PFSK-1 (cell line): ENCODE results near the gene CTNNA3.

Source experiments
- FOXP2 ChIP-seq: optimal IDR thresholded peaks from 2 replicates; pipeline ENCODE3; 2011; ENCODE audit warnings: borderline replicate concordance, control low read depth, inconsistent platforms; ENCODE audit not compliant: insufficient read depth; ENCODE audit errors: extremely low read length, extremely low read depth
- POLR2AphosphoS5 ChIP-seq: IDR thresholded peaks from 2 replicates; pipeline ENCODE4 v1.6.1; 2012; ENCODE audit warnings: low read depth, mild to moderate bottlenecking, control low read depth, low read length, moderate library complexity
- SIN3A ChIP-seq: IDR thresholded peaks from 2 replicates; pipeline ENCODE4 v1.6.1; 2012; ENCODE audit warnings: mild to moderate bottlenecking, low read length, moderate library complexity, borderline replicate concordance; ENCODE audit not compliant: insufficient read depth
- TAF1 ChIP-seq: IDR thresholded peaks from 2 replicates; pipeline ENCODE4 v1.6.1; 2012; ENCODE audit warnings: low read length, control low read depth, borderline replicate concordance; ENCODE audit not compliant: insufficient read depth
- TF ChIP-seq, protein P1 (sequence below), 2 experiments: IDR thresholded peaks; 2 replicates each; pipeline versions ENCODE4 v1.6.1 to v1.8.0; 2011 to 2012; ENCODE audit warnings: low read depth in 2 of 2, low read length in 2 of 2, control low read depth in 1 of 2, inconsistent platforms in 1 of 2, mild to moderate bottlenecking in 1 of 2, moderate library complexity in 1 of 2; ENCODE audit not compliant: insufficient read depth in 1 of 2

CTNNA3 gene

GRCh38 chr10:66284621-66285020 lies 1411.4 kb downstream of the CTNNA3 start:
- TF ChIP-seq TAF1 (no peak), SIN3A (no peak), POLR2AphosphoS5 (no peak), FOXP2 (no peak)
- TF ChIP-seq, protein P1, sequence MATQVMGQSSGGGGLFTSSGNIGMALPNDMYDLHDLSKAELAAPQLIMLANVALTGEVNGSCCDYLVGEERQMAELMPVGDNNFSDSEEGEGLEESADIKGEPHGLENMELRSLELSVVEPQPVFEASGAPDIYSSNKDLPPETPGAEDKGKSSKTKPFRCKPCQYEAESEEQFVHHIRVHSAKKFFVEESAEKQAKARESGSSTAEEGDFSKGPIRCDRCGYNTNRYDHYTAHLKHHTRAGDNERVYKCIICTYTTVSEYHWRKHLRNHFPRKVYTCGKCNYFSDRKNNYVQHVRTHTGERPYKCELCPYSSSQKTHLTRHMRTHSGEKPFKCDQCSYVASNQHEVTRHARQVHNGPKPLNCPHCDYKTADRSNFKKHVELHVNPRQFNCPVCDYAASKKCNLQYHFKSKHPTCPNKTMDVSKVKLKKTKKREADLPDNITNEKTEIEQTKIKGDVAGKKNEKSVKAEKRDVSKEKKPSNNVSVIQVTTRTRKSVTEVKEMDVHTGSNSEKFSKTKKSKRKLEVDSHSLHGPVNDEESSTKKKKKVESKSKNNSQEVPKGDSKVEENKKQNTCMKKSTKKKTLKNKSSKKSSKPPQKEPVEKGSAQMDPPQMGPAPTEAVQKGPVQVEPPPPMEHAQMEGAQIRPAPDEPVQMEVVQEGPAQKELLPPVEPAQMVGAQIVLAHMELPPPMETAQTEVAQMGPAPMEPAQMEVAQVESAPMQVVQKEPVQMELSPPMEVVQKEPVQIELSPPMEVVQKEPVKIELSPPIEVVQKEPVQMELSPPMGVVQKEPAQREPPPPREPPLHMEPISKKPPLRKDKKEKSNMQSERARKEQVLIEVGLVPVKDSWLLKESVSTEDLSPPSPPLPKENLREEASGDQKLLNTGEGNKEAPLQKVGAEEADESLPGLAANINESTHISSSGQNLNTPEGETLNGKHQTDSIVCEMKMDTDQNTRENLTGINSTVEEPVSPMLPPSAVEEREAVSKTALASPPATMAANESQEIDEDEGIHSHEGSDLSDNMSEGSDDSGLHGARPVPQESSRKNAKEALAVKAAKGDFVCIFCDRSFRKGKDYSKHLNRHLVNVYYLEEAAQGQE (IDR thresholded peaks at IDR 0.05; ENCODE audit: insufficient read depth in 1 of 2, low read depth in 2 of 2, low read length in 2 of 2), result no peak

DNA sequence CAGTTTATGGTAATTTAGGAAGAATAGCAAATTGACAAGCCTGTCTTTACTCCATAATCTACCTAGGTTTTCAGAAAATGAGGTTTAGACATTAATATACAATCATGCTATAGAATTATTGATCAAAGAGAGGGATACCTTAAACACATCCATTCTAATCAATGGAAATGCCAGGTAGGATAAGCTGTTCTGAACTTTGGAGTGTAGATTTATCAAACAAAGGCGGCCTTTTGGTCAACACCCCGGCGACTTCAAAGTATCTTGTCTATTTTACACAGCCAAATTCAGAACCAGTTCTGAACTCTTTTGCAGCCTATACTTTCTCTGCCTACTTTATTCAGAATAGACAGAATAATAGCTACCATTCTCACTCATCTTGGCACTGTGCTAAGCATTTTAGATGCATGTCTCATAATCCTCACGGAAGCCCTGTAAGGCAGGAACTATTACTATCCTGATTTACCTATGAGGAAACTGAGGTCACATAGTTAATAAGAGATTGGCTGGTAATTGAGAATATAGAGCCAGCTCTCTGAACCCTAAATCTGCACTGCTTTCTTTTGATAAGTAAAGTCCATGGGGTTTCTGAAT lies 1412.0 kb downstream of the CTNNA3 start:
- TF ChIP-seq POLR2AphosphoS5 (no peak), FOXP2 (no peak), TAF1 (no peak), SIN3A (no peak)
- TF ChIP-seq, protein P1 (IDR thresholded peaks at IDR 0.05; ENCODE audit: insufficient read depth in 1 of 2, low read depth in 2 of 2, low read length in 2 of 2), result no peak

- TF ChIP-seq TAF1 (no peak), SIN3A (no peak), FOXP2 (no peak), POLR2AphosphoS5 (no peak)
Measured at GRCh38 chr10:66283064-66283463, 1412.9 kb downstream of the CTNNA3 start.

- TF ChIP-seq FOXP2, result no peak
- TF ChIP-seq TAF1, result no peak
- TF ChIP-seq SIN3A, result no peak
- TF ChIP-seq POLR2AphosphoS5, result no peak
- TF ChIP-seq, protein P1 (IDR thresholded peaks at IDR 0.05; ENCODE audit: insufficient read depth in 1 of 2, low read depth in 2 of 2, low read length in 2 of 2), result no peak
Measured at GRCh38 chr10:66281327-66281726, 1414.7 kb downstream of the CTNNA3 start.

DNA sequence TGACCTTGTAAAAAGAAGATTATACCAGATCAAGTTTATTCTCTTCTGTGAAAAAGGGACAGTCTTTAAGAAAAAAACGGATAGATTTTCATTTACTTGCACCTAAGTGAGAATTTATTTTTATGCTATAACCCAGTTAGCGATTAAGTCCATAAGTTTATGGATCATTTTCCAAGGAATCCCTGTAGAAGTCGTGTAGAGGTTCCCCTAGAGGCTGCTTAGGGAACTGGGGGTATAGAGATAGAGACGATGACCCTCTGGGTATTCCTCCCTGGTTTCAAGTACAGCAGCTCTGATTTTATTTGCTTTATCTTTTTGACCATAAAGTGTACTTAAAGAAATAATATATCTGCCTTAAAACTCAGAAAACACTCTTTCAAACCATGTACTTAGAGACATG lies 1418.5 kb downstream of the CTNNA3 start:
- TF ChIP-seq FOXP2, result no peak
- TF ChIP-seq, protein P1 (IDR thresholded peaks at IDR 0.05; ENCODE audit: insufficient read depth in 1 of 2, low read depth in 2 of 2, low read length in 2 of 2), result no peak
- TF ChIP-seq POLR2AphosphoS5, result no peak
- no peak for TF ChIP-seq SIN3A
- no peak for TF ChIP-seq TAF1
